NCI-H2196 treated with DMSO at 0.1 percent for 48 hours (cell line): ENCODE data around the gene TSSK3.
"Not testable (repeated sequence)": the region's sequence is repeated elsewhere in the genome, so short reads cannot be mapped to it uniquely, and the experiment has no call there.

Source experiments
- DNase-seq: peaks from one replicate; lab custom pipeline; 2025; ENCODE audit not compliant: unreplicated experiment; lab: John Stamatoyannopoulos, UW

The TSSK3 gene

DNA sequence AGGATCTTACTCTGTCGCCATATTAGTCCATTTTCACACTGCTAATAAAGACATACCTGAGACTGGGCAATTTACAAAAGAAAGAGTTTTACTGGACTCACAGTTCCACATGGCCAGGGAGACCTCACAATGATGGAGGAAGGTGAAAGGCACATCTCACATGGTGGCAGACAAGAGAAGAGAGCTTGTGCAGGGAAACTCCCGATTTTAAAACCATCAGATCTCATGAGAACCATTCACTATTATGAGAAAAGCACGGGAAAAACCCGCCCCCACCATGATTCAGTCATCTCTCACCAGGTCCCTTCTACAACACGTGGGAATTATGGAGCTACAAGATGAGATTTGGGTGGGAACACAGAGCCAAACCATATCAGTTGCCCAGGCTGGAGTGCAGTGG lies 34.2 kb downstream of the TSSK3 start:
- not testable (repeated sequence) for DNase-seq

DNA sequence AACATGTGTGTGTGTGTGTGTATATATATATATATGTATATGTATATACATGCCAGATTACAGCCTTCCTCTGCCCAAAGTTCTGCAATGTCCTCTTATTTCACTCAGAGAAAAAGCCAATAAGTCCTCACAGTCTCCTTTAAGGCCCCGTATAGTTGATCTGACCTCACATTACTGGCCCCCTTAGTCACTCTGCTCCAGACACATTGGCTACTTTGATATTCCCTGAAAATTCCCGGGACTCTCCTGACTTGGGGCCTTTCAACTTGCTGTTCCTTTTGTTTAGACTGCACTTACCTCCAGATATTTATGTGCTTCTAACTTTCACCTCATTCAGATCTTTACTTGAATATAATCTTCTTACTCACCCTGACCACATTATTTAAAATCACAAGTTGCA lies 36.1 kb downstream of the TSSK3 start:
- DNase-seq: no peak

DNA sequence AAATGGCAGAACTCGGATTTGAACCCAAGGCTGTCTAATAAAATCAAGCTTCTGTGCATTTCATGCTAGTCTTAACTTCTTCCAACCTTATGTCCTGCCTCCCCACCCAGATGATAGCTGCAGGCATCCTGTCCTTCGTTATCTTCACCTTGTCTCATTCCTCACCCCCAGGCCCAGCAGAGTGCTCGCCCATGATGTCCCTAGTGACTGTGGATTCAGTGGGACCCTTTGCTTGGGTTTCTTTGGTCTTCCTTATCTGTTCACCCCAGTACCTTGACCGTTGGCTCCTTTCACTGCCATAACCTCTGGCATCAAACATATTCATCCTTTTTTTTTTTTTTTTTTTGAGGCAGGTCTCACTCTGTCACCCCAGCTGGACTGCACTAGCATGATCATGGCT lies 37.5 kb downstream of the TSSK3 start:
- DNase-seq: no peak

DNA sequence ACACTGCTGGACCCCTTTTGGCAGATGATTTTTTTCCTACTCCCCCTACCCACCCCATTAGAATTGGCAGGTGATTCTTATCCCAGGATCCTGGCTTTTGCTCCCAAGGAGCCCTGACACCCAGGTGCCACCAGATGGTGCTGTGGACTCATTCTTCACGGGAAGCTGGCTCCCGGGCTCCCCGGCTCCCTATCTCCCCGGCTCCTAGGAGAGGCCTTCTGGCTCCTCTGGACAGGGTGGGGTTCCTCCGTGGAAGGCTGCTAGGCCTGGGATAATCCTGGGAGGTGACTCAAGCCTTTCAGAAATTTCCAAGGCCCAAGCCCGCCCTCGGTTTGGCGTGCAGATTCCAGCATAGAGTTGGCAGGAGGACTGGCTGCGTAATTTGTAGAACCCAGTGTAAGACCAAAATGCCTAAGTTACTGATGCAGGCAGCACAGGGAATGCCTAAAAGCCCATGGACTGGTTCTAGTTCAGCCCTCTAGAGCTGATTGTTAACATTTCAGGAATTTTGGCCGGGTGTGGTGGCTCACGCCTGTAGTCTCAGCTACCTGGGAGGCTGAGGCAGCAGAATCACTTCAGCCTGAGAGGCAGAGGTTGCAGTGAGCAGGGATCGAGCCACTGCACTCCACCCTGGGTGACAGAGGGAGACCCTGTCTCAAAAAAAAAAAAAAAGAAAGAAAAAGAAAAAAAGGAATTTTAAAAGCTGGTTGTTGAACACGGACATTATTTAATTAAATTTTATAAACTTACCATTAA lies 38.7 kb downstream of the TSSK3 start:
- peak; percentile 59 for DNase-seq

DNA sequence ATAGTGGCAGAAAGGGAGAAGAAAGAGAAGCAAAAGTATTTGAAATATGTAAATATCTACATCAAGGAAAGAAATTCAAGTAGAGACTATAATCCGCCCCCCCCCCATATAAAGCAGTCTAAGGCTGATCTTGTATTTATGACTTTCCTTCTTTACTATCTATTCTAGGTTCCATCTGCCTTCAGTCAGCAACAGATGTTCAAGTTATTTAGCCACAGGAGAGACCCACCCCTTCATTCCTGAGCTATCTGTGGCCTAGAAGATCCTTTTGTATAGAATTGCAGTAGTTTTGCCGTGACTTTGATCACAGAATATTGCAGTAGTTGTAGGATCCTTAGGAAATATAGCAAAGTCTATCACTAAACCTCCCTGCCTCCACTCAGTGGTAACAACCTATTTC lies 42.6 kb downstream of the TSSK3 start:
- DNase-seq: no peak

DNA sequence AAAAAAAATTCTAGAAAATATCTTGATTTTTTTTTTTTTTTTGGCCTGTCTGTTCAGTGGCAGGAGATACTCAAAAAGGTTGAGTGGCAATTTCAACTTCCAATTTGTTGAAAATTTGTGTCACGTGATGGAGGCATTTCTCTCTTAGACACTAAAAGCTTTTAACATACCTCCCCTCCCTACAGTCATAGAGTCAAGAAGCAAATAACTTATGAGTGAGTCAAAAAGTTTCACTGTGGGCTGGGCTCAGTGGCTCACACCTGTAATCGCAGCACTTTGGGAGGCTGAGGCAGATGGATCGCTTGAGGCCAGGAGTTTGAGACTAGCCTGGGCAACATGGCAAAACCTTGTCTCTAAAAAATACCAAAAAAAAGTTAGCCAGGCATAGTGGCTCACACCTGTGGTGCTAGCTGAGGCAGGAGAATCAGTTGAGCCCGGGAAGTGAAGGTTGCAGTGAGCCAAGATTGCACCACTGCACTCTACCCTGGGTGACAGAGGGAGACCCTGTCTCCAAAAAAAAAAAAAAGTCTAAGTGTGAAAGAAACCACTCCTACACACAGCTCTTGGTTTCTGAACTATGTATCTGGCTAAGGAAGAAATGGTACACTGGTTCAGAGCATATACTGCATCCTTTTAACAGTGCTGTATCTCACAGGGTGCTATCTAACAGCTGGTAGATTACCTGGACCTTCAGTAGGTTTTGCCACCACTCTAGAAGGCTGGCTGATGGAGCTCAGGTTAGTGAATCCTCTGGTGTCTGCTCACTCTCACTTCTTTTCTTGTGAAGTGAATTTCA lies 43.5 kb downstream of the TSSK3 start:
- no peak for DNase-seq

DNA sequence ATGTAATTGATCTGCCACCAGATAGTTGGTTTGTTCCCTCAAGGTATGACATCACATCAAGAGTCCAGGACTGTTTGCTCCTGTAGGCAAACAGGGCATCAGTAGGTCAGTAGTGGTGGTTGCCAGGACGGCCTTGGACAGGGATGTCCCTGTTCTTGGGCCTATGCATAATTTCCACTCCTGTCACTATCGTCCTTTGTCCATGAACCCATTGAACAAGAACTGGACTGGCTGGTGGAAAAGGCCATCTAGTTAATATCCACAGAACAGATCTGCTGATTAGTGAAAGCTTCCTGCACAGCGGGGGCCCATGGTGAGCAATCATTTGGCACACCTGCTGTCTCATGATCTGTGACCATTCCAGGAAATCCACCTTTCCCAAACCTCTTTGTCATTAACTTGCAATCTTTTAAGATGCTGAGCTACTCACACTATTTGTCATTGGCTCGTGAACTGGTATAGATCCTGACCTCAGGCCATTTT lies 44.3 kb downstream of the TSSK3 start:
- no peak for DNase-seq

DNA sequence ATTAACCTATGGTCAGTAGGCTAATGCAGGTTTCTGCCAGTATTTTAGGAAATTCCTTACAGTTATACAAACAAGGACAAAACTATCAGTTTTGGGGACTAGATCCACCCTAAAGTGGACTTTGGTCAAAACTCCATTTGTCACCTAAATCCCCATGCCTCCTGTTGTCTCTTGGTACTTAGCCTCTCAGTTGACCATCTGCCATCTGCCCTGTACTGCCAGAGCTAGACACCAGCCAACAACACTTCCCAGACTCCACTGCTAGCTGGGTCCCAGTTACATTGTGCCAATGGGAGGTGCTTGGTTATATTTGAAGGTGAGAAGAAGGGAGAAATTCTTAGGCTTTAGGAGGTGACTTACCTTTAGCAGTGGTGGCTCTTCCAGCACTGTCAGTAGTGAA lies 48.9 kb downstream of the TSSK3 start:
- no peak for DNase-seq

DNA sequence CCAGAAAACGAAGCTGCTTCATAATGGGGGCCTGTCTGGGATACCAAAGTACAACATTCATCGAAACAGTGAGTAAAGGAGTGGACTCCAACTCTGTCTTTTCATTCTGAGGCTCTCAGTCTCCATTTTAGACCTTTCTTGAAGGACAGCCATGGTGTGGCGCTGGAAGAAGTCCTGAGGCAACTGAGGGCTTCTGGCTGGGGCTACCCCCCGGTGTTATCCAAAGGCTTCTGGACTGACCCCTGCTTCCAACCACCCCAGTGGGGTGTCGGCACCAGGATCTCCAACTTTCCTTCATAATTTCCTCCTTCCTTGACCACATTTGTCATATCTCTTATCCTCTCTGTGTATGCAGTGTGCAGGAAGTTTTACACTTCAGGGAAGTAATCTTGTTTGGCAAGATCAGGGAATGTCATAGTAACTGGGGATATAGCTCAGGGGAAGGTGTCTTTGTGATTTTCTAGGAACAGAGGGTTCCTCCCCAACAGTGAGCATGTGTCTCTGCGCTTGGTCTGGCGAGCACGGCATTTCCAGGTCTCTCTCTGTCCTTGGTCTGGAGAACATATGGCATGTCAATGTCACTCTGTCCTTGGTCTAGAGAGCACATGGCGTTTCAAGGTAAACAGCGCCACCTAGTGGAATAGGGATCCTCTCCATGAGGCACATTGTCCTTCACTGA lies 51.3 kb downstream of the TSSK3 start:
- no peak for DNase-seq
